ENCODE results near the gene NTNG1. TPM values are rescaled to one million over a fixed set of nuclear protein-coding genes. Genes with fewer than 3 reads are reported as not detected.

Gene NTNG1
- total and polyA plus RNA-seq, 2 of the 4 experiments (the other 2 are of a cell fraction): 1.2 to 2.3 TPM

DNA sequence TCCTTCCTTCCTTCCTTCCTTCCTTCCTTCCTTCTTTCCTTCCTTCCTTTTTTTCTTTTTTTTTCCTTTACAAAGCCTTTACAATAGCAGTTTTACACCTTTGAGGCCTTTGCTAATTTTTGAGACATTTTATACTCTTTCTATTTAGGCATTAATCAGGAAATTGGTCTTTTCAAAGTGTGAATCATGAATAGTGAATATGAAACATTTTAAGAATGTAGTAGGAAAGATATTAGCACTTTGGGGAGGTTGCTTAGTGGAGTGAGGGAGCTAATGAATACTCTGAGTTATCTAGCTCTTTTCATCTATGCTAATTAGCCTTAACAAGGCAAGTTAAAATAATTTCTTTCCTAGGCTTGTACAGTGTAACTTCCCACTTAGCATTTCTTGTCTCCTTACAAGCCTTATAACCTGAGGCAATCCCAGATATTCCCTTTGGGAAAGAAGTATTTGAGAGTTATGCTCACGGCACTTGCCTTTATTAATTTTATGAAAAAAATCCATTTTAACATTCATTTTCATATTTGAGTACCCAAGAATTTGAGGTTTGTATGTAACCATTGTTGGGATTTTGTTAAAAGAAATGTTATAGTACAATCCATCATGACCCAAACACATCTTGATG lies 122.6 kb downstream of the NTNG1 start:
- Histone ChIP-seq H2BK20ac (ENCODE audit: low read depth, low read length) (no peak overlapping the region), H2BK5ac (ENCODE audit: low read depth, low read length, poor library complexity, severe bottlenecking) (no peak overlapping the region), H2AK9ac (replicated peaks; ENCODE audit: low read depth, low read length, poor library complexity) (no peak overlapping the region), H3K56ac (ENCODE audit: extremely low read depth, insufficient read depth, low read length) (no peak overlapping the region), H2BK15ac (ENCODE audit: low read depth, low read length) (no peak overlapping the region), H3K36me3 (ENCODE audit: control insufficient read depth, insufficient read depth, low read length) (no peaks in the 10 kb centered on the region), H3K79me1 (ENCODE audit: low read depth in 1 of 2, low read length in 2 of 2) (no peaks in the 10 kb centered on the region), H4K5ac (ENCODE audit: low read depth, low read length) (no peak overlapping the region), H3K27ac (ENCODE audit: insufficient read depth, low read length) (no peak overlapping the region), H3K18ac (ENCODE audit: low read depth, low read length) (no peak overlapping the region), H3K9me1 (ENCODE audit: insufficient read depth, low read length) (no peaks in the 10 kb centered on the region), H3K9ac (ENCODE audit: low read depth, low read length) (no peak overlapping the region), H3K9me3 (ENCODE audit: control insufficient read depth, insufficient read depth, low read length) (no peaks in the 10 kb centered on the region), H2AFZ (replicated peaks; ENCODE audit: low read length, poor library complexity) (no peak overlapping the region), H4K91ac (ENCODE audit: insufficient read depth, low read depth, low read length) (no peak overlapping the region), H3K27me3 (ENCODE audit: control insufficient read depth, insufficient read depth, low read length) (no peaks in the 10 kb centered on the region), H3K4me1 (ENCODE audit: control insufficient read depth, insufficient read depth, low read length) (no peaks in the 10 kb centered on the region), H3K4me3 (ENCODE audit: insufficient read depth, low read depth, low read length) (no peak overlapping the region), H2BK120ac (ENCODE audit: low read depth, low read length) (no peak overlapping the region), H3K4me2 (ENCODE audit: low read depth, low read length) (no peak overlapping the region), H4K8ac (ENCODE audit: low read depth in 2 of 2, low read length in 2 of 2) (no peak overlapping the region), H3K4ac (ENCODE audit: low read depth, low read length) (no peak overlapping the region), H4K20me1 (ENCODE audit: insufficient read depth, low read length) (no peaks in the 10 kb centered on the region), H3K23ac (ENCODE audit: low read depth, low read length) (no peak overlapping the region), H2AK5ac (ENCODE audit: low read depth, low read length) (no peak overlapping the region), H3K14ac (replicated peaks; ENCODE audit: low read depth, low read length) (no peak overlapping the region)
- BruUV-seq (replicated peaks): no TSS peak
- intact Hi-C loops (cut with micrococcal nuclease) (no loop called here), dilution Hi-C loops (cut with HindIII; ENCODE audit: low sequenced_read_pairs, unreplicated experiment) (no loop called here), in situ Hi-C loops (cut with MboI; ENCODE audit: low sequenced_read_pairs) (no loop called here)
- WGBS, 2 experiments (ENCODE audit: extremely low coverage in 2 of 2, insufficient read length in 1 of 2): no CpG with 5 or more reads among the region's 1 CpG
- ATAC-seq (ENCODE audit: low read depth): no peak
- TF ChIP-seq CHD1 (IDR thresholded peaks at IDR 0.05; ENCODE audit: low read depth, low read length) (no peak), SMC3 (IDR thresholded peaks at IDR 0.05; ENCODE audit: low read depth, low read length) (no peak), MAZ (IDR thresholded peaks at IDR 0.05; ENCODE audit: borderline replicate concordance, low read depth, low read length) (no peak), MXI1 (IDR thresholded peaks at IDR 0.05; ENCODE audit: borderline replicate concordance, low read depth, low read length) (no peak), MAFK (IDR thresholded peaks at IDR 0.05; ENCODE audit: low read depth, low read length) (no peak), NFE2L2 (IDR thresholded peaks at IDR 0.05; ENCODE audit: low read depth, low read length) (no peak), CEBPB (IDR thresholded peaks at IDR 0.05; ENCODE audit: low read depth, low read length) (no peak), RFX5 (IDR thresholded peaks at IDR 0.05; ENCODE audit: low read depth, low read length) (no peak), ELK1 (IDR thresholded peaks at IDR 0.05; ENCODE audit: borderline replicate concordance, low read depth, low read length) (no peak), CTCF (conservative IDR thresholded peaks at IDR 0.05; ENCODE audit: low read depth, low read length) (no peak), RCOR1 (IDR thresholded peaks at IDR 0.05; ENCODE audit: insufficient replicate concordance, low read length) (no peak)
- TF ChIP-seq, protein P1, sequence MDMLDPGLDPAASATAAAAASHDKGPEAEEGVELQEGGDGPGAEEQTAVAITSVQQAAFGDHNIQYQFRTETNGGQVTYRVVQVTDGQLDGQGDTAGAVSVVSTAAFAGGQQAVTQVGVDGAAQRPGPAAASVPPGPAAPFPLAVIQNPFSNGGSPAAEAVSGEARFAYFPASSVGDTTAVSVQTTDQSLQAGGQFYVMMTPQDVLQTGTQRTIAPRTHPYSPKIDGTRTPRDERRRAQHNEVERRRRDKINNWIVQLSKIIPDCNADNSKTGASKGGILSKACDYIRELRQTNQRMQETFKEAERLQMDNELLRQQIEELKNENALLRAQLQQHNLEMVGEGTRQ (IDR thresholded peaks at IDR 0.05; ENCODE audit: low read depth, low read length): no peak
- CTCF ChIA-PET: no interaction called here
- POLR2A ChIA-PET (ENCODE audit: unreplicated experiment): no interaction called here
- DNase-seq: no peak

Measured in IMR-90 (cell line).